GM21825 (cell line): ENCODE data around the gene EBF3.

Experiments
- ATAC-seq: cut with Tn5 transposase; IDR thresholded peaks from one replicate; pipeline ENCODE4 v1.9.1; 2021; ENCODE audit warnings: mild to moderate bottlenecking, moderate library complexity; ENCODE audit not compliant: unreplicated experiment

The EBF3 gene

GRCh38 chr10:129945526-129945925 lies 18.5 kb downstream of the EBF3 start:
- ATAC-seq = no peak

GRCh38 chr10:129945064-129945463 lies 19.0 kb downstream of the EBF3 start:
- ATAC-seq = no peak

- ATAC-seq = no peak
These were observed 19.6 kb downstream of the EBF3 start for GRCh38 chr10:129944456-129944855.

DNA sequence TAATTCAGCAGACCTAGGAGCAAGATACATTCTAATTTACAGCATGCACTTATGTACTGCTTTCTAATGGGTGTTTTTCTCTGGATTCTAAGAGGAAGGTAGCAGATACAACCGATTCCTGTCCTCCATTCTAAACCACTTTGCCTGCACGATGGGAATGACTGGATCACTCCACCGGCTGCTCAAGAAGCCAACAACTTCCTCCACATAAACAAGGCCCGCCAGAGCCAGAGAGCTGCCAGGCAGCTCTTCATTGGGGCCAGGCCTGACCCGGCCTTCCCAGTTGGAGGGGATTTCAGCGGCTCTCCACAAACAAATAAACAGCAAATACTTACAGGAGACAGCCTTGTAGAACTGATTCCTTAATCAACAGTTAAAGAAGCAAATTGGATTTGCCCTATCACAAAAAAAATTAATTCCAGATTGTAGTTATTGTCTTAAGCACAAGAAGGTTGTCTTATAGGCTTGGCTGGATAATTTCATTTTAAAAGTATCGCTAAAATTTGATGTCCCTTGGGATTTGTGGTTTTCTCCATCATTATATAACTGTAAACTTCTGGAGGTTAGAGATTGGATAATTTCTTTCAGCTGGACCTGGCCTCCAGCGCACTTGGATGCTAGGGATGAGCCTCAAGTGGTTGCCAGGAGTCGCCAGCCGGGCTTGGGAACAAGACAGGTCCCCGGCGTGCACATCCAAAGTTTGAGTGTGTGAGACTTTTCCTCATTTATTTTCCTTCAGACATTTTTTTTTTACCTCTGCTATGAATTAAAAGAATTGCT lies 20.9 kb downstream of the EBF3 start:
- ATAC-seq = no peak

DNA sequence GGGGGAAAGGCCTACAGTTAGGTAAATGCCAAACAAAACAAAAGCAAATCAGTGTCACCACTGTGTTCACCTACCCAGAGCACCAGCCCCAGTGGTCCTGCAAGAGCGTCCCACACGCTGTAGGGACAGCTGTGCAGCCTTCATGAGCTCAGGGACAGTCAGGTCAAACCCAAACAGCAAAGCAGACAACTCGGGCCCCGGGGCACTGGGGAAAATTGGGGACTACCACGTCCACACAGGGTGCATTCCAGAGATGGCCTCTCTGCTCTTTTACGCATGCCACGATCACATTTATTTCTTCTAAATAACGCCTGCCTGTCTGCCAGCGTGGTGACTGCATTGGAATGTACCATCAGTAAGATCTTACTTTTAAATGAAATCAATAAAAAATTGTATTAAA lies 21.7 kb downstream of the EBF3 start:
- ATAC-seq = no peak

DNA sequence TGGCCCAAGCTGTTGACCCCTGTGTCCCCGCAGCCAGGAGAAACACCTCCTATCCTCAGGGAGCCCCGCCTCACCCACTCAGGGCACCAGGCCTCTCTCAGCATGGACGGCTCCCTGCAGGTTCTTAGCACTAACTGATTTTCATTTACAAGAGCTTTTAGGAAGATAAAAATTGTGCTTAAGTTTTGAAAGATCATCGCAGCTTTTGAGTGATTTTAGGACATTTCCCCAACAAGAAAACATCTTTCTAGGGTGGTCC lies 22.1 kb downstream of the EBF3 start:
- ATAC-seq = no peak

DNA sequence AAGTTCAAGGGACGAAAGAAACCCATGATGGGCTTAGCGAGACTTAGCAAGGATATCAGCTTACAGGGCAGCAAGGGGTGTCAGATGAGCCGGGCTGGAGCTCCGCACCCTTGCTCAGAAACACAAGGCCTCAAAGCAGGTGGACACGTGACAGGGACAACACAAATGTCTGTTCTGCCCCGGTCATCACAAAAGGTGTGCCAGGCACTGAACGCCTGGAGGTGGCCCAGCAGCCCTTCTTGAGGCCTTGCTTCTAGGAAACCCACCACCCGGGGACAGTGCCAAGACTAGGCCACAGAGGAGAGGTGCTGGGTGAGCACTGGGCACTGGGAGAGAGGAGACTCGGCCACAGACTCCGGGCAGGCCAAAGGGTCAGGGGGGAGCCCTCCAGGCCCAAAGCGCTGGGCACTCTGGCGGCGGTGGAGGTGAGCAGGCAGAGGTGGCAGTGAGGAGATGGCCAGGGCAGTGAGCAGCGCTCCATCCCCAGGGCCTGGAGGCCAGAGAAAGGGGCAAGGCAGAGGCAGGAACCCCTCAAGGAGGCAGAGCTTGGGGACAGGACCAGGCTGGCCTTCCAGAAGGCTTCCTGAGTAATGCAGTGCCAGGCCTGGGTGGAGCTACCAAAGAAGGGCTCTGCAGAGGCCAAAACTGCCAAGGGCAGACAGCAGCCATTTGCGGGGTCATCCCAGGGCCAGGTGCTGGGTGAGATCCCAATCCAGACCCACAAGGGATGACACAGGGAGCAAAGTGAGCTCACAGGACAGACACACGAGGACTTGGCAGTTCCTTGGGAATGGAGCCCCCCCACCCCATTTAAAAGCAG lies 22.7 kb downstream of the EBF3 start:
- ATAC-seq = no peak

DNA sequence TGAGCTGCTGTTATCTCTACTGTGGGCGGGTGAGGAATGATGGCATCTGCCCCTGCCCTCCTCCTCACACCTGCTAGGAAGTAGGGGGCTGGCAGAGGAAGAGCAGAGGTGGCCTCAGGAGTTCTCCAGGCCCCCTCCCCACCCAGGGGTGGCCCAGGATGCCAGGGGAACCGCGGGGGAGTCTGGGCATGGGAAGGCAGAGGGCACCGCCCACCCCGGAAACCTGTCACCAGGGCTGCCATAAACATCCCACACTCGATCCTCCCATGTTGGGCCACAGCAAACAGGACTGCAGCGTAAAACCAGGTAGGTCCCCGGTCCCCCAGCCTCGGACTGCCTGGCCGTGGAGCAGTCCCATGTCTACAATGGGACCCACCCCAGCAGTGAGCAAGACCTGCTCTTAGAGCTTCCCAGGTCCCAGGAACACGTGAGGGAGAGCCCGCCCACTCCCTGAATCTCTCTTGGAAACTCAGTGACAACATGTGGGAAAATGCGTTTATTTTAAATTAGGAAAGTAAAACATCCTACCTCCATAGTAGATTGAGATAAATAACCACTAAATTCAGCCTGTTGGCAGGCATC lies 23.4 kb downstream of the EBF3 start:
- no peak for ATAC-seq

DNA sequence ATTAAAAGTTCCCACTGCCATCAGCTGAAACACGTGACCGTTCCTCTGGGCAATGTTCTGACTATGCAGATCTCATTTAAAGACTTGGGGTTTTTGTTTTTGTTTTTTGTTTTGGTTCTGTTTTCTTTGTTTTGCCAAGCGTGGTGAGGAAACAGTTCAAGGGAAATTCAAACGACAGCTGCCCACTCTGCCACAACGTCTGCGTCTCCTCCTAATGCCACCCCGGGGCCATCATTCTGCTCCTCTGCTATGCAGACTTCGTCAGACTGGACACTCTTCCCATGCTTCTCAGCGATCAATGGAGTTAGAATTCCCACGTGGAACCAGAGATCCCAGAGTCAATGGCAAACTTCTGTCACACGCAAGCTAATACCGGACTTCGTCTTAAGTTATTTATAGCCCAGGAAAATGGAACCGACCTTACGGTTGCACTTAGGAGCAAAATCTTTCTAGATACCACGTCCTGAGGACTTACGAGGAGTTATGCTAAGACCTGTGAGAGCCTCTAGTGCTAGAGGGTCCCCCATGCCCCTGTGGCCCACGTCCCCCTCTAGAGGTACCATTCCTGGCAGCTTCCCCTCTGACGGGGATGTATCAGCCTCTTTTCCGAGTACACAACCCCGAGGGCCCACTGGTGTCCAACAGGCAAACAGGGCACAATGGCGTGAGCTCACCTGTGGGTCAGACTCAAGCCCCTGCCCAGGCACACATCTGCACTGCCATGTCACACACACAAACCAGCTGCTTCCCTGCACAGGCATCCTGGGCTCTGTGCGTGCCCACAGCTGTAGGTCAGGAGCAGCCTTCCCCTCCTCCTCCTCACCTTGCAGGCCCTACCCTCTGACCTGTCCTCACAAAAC lies 24.4 kb downstream of the EBF3 start:
- no peak for ATAC-seq

DNA sequence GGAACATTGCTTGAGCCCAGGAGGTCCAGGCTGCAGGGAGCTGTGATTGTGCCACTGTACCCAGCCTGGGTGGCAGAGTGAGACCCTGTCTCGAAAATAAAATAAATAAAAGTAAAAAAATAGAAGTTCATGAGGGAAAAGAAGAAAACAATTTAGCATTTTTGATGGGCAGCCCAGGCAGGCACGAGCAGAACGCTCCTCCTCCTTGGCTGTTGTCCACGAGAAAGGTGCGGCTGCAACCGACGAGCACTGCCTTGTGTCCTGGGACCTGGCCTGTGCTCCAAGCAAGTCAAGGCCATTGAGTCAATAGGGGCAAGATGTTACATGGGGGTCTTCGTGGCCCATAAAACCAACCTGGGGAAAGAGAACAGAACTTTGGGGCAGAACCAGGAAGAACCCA lies 25.6 kb downstream of the EBF3 start:
- no peak for ATAC-seq

DNA sequence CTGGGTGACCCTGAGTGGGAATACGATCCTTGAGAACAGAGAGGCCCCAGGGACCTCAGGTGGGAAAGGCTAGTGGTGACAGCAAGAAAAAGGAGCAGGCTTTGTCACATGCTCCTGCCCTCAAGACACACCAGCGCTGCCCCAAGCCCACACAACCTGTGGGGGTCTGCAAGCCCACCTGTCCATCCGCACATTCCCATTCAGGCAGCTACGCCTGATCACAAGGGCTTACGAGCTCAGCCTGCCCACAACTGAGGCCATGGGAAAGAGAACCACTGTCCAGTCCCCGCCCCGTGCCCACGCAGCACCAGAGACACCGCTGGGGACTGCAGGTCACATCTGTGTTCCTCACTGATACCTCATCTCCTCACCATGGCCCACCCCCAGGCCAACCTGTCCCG lies 26.7 kb downstream of the EBF3 start:
- no peak for ATAC-seq

GRCh38 chr10:129936923-129937300 lies 27.2 kb downstream of the EBF3 start:
- ATAC-seq = no peak

DNA sequence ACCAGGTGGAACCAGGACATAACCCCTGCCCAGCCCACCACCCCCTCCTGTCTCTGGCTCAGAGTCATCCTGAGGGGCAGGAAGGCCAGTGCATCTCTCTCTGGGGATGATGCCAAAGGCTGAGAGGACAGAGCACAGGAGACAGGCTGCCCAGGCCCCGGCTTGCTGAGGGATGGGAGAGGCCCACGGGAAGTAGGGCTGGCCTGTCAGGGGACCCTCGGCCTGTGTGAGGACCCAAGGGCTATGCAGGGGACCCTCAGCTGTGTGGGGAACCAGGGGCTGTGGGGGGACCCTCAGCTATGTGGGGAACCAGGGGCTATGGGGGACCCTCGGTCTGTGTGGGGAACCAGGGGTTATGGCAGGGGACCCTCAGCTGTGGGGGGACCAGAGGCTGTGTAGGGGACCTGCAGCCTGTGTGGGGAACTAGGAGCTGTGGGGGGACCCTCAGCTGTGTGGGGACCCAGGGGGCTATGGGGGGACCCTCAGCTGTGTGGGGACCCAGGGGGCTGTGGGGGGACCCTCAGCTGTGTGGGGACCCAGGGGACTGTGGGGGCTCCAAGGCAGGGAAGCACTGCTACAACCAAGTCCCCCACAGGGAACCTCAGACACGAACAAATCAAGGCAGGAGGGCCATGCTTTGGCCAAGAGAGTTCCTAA lies 27.7 kb downstream of the EBF3 start:
- no peak for ATAC-seq

DNA sequence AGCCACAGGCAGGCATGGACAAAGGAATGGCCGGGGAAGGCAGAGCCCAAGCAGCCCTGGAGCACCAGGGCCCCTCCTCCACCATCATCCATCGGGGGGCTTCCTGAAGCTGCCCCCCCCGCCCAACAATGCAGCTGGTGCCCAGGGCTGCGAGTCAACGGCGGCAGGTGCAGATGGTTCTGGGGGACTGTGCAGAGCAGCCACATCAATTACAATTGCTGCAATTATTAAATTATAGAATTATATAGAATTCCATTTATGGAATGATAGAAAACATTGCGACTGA lies 28.3 kb downstream of the EBF3 start:
- ATAC-seq = no peak

- no peak for ATAC-seq
These were observed 28.8 kb downstream of the EBF3 start for GRCh38 chr10:129935102-129935866.

DNA sequence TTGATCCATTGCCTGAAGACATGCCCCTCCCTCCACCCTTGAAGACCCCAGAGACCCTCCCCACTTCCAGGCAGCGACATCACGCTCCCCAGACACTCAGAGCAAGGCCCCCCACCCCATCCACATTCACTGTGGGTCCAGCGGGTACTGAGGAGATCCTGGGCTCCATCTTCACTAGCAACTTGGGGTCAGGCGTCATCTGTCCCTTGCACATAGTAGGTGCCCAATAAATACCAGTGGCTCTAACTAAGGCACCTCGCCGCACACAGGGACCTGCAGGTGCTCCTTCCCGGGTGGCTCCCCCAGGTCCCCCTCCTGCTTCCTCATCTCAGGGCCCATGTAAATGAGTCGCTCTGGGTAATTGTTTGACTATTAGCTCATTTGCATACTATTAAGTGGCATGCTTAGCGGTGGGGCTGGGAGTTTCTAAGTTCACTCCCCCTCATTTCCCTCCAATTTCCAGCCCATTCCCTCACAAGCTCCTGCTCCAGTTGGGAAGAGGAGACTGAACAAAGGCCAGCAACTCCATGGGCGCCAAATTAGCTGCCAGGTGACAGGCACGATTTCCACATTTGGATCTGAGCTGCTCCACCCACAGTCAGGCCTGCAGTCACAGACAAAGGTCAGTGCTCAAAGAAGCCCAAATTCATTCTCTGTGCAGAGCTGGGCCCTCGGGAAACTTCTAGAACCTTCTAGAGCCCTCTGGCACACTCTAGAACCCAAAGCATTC lies 29.7 kb downstream of the EBF3 start:
- ATAC-seq = no peak

DNA sequence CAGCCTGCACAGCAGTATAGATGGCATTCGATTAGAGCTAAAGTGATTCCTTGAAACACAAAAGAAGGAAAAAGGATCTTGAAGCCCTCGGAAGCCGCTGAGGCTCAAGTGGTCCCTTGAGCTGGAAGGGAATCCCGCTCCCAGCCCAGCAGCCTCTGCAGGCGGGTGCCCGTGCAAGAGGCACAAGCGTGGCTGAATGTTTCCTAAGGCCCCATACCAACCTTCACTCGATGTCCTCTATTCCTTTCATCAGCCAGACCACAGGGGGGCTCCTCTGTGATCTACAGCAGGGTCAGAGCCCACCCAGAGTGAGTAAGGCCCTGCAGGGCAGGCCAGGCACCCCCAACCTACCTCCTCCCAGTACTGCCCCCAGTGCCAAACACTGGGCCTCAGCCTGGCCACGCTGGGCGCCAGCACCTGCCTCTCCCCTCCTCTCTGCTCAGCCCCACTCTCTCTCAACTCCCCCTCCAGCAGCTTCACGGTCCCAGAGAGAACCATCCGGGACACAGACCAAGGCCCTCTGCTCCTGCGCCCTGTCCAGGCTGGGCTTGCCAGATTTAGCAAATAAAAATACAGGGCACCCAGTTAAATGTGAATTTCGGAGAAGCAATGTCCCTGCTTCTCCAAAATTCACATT lies 30.5 kb downstream of the EBF3 start:
- ATAC-seq = no peak

- ATAC-seq = no peak
These were observed 31.2 kb downstream of the EBF3 start for GRCh38 chr10:129932751-129933433.

- no peak for ATAC-seq
These were observed 31.9 kb downstream of the EBF3 start for GRCh38 chr10:129932182-129932581.
